ENCODE measurements around the gene VAC14.

VAC14 gene

GRCh38 chr16:70674221-70675014, 126.5 kb downstream of the VAC14 start:
- TF ChIP-seq TAF1 (IDR thresholded peaks at IDR 0.05; ENCODE audit: low read depth) (no peak), NFIC (IDR thresholded peaks at IDR 0.05) (no peak), FOXM1 (IDR thresholded peaks at IDR 0.05; ENCODE audit: borderline replicate concordance, low read depth) (no peak), CEBPB (IDR thresholded peaks at IDR 0.05) (no peak), TEAD4 (IDR thresholded peaks at IDR 0.05) (no peak), REST (IDR thresholded peaks at IDR 0.05; ENCODE audit: low read depth) (no peak), EP300 (IDR thresholded peaks at IDR 0.05; ENCODE audit: borderline replicate concordance) (no peak), YY1 (IDR thresholded peaks at IDR 0.05; ENCODE audit: low read depth) (no peak), TCF12 (IDR thresholded peaks at IDR 0.05; ENCODE audit: low read depth) (no peak), RAD21 (IDR thresholded peaks at IDR 0.05; ENCODE audit: low read depth) (no peak), CREB1 (IDR thresholded peaks at IDR 0.05; ENCODE audit: low read depth) (no peak)
- TF ChIP-seq, protein P1, sequence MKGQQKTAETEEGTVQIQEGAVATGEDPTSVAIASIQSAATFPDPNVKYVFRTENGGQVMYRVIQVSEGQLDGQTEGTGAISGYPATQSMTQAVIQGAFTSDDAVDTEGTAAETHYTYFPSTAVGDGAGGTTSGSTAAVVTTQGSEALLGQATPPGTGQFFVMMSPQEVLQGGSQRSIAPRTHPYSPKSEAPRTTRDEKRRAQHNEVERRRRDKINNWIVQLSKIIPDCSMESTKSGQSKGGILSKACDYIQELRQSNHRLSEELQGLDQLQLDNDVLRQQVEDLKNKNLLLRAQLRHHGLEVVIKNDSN (IDR thresholded peaks at IDR 0.05) = no peak

GRCh38 chr16:70670175-70670574, 130.8 kb downstream of the VAC14 start:
- TF ChIP-seq TCF12 (IDR thresholded peaks at IDR 0.05; ENCODE audit: low read depth) (no peak), EGR1 (IDR thresholded peaks at IDR 0.05) (no peak), FOXM1 (IDR thresholded peaks at IDR 0.05; ENCODE audit: borderline replicate concordance, low read depth) (no peak), NFIC (IDR thresholded peaks at IDR 0.05) (no peak), EP300 (IDR thresholded peaks at IDR 0.05; ENCODE audit: borderline replicate concordance) (no peak), YY1 (IDR thresholded peaks at IDR 0.05; ENCODE audit: low read depth) (no peak)
- TF ChIP-seq, protein P1 (IDR thresholded peaks at IDR 0.05) = no peak

- TF ChIP-seq RAD21 (IDR thresholded peaks at IDR 0.05; ENCODE audit: low read depth) (no peak), TCF12 (IDR thresholded peaks at IDR 0.05; ENCODE audit: low read depth) (no peak), NFIC (IDR thresholded peaks at IDR 0.05) (no peak), TEAD4 (IDR thresholded peaks at IDR 0.05) (no peak), EGR1 (IDR thresholded peaks at IDR 0.05) (no peak), TAF1 (IDR thresholded peaks at IDR 0.05; ENCODE audit: low read depth) (no peak), CREB1 (IDR thresholded peaks at IDR 0.05; ENCODE audit: low read depth) (no peak), CEBPB (IDR thresholded peaks at IDR 0.05) (no peak)
- TF ChIP-seq, protein P1 (IDR thresholded peaks at IDR 0.05) = no peak
Observed at GRCh38 chr16:70665806-70666735, 134.9 kb downstream of the VAC14 start.

- TF ChIP-seq, protein P1 (IDR thresholded peaks at IDR 0.05) = no peak
- TF ChIP-seq TAF1 (IDR thresholded peaks at IDR 0.05; ENCODE audit: low read depth) = no peak
- TF ChIP-seq TCF12 (IDR thresholded peaks at IDR 0.05; ENCODE audit: low read depth) = no peak
- no peak for TF ChIP-seq EP300 (IDR thresholded peaks at IDR 0.05; ENCODE audit: borderline replicate concordance)
- TF ChIP-seq, protein P2, sequence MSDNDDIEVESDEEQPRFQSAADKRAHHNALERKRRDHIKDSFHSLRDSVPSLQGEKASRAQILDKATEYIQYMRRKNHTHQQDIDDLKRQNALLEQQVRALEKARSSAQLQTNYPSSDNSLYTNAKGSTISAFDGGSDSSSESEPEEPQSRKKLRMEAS (IDR thresholded peaks at IDR 0.05) = no peak
- TF ChIP-seq ZBTB7A (IDR thresholded peaks at IDR 0.05; ENCODE audit: low read depth) = no peak
- TF ChIP-seq EGR1 (IDR thresholded peaks at IDR 0.05) = no peak
- TF ChIP-seq CREB1 (IDR thresholded peaks at IDR 0.05; ENCODE audit: low read depth) = no peak
- TF ChIP-seq FOXM1 (IDR thresholded peaks at IDR 0.05; ENCODE audit: borderline replicate concordance, low read depth) = no peak
- no peak for TF ChIP-seq RAD21 (IDR thresholded peaks at IDR 0.05; ENCODE audit: low read depth)
- no peak for TF ChIP-seq CEBPB (IDR thresholded peaks at IDR 0.05)
Observed at GRCh38 chr16:70665113-70665694, 135.8 kb downstream of the VAC14 start.

- TF ChIP-seq CREB1 (IDR thresholded peaks at IDR 0.05; ENCODE audit: low read depth) (no peak), REST (IDR thresholded peaks at IDR 0.05; ENCODE audit: low read depth) (peak; percentile 68)
Observed at GRCh38 chr16:70664325-70665112, 136.4 kb downstream of the VAC14 start.
